Measurements from ENCODE around the gene SIL1.
"Not testable (repeated sequence)": the region's sequence is repeated elsewhere in the genome, so short reads cannot be mapped to it uniquely, and the experiment has no call there.

Gene SIL1

GRCh38 chr5:139199321-139199720 is 1.2 kb upstream of the SIL1 start:
- DNase-seq (ENCODE audit: low spot score), result no peak

- no peak for DNase-seq (ENCODE audit: low spot score)
Measured at GRCh38 chr5:139196296-139196956, 1.7 kb downstream of the SIL1 start.

- DNase-seq (ENCODE audit: low spot score), result no peak
Measured at GRCh38 chr5:139194486-139194885, 3.7 kb downstream of the SIL1 start.

- DNase-seq (ENCODE audit: low spot score), result peak; percentile 28
Measured at GRCh38 chr5:139193928-139194327, 4.2 kb downstream of the SIL1 start.

- DNase-seq (ENCODE audit: low spot score), result not testable (repeated sequence)
Measured at GRCh38 chr5:139192906-139193305, 5.3 kb downstream of the SIL1 start.

- not testable (repeated sequence) for DNase-seq (ENCODE audit: low spot score)
Measured at GRCh38 chr5:139191954-139192353, 6.2 kb downstream of the SIL1 start.

GRCh38 chr5:139190125-139190524 is 8.0 kb downstream of the SIL1 start:
- no peak for DNase-seq (ENCODE audit: low spot score)

GRCh38 chr5:139188558-139189270 is 9.5 kb downstream of the SIL1 start:
- DNase-seq (ENCODE audit: low spot score), result no peak

GRCh38 chr5:139186752-139187326 is 11.3 kb downstream of the SIL1 start:
- no peak for DNase-seq (ENCODE audit: low spot score)

- no peak for DNase-seq (ENCODE audit: low spot score)
Measured at GRCh38 chr5:139186261-139186660, 11.9 kb downstream of the SIL1 start.

- no peak for DNase-seq (ENCODE audit: low spot score)
Measured at GRCh38 chr5:139185589-139185988, 12.6 kb downstream of the SIL1 start.

- no peak for DNase-seq (ENCODE audit: low spot score)
Measured at GRCh38 chr5:139183502-139183901, 14.7 kb downstream of the SIL1 start.

GRCh38 chr5:139182528-139183296 is 15.5 kb downstream of the SIL1 start:
- no peak for DNase-seq (ENCODE audit: low spot score)

- DNase-seq (ENCODE audit: low spot score), result peak; percentile 22
Measured at GRCh38 chr5:139181835-139182452, 16.2 kb downstream of the SIL1 start.

- DNase-seq (ENCODE audit: low spot score), result no peak
Measured at GRCh38 chr5:139181322-139181730, 16.8 kb downstream of the SIL1 start.

- no peak for DNase-seq (ENCODE audit: low spot score)
Measured at GRCh38 chr5:139180850-139181249, 17.3 kb downstream of the SIL1 start.

GRCh38 chr5:139179778-139180513 is 18.2 kb downstream of the SIL1 start:
- DNase-seq (ENCODE audit: low spot score), result not testable (repeated sequence)

- no peak for DNase-seq (ENCODE audit: low spot score)
Measured at GRCh38 chr5:139178935-139179334, 19.2 kb downstream of the SIL1 start.

GRCh38 chr5:139178589-139178917 is 19.6 kb downstream of the SIL1 start:
- no peak for DNase-seq (ENCODE audit: low spot score)

GRCh38 chr5:139177809-139178588 is 20.2 kb downstream of the SIL1 start:
- no peak for DNase-seq (ENCODE audit: low spot score)

GRCh38 chr5:139177281-139177680 is 20.9 kb downstream of the SIL1 start:
- not testable (repeated sequence) for DNase-seq (ENCODE audit: low spot score)

All from RKO (cell line).